Measurements from ENCODE around the gene TAF6. TPM values are rescaled to one million over a fixed set of nuclear protein-coding genes. Genes with fewer than 3 reads are reported as not detected.

The TAF6 gene
- total RNA-seq, 3 donors from 2014 or later = 31.6 to 62.5 (median 34.2) TPM

GRCh38 chr7:100126931-100127865 is 8.0 kb upstream of the TAF6 start, which contains the start of gene MBLAC1:
Gene MBLAC1 (plus strand): TSS chr7:100126967. CDS start chr7:100127396, 429 bp downstream.
- intact Hi-C loops (cut with DNase I, micrococcal nuclease) = no loop called here
- H3K36me3 ChIP-seq (ENCODE audit: low read depth) = no peaks in the 10 kb centered on the region
- peak within 1 kb of the TSS; percentile 90 for H3K4me3 ChIP-seq
- peaks cover 42% of the 10 kb centered on the region for H3K4me1 ChIP-seq (ENCODE audit: low read depth)
- TF ChIP-seq, protein P1, sequence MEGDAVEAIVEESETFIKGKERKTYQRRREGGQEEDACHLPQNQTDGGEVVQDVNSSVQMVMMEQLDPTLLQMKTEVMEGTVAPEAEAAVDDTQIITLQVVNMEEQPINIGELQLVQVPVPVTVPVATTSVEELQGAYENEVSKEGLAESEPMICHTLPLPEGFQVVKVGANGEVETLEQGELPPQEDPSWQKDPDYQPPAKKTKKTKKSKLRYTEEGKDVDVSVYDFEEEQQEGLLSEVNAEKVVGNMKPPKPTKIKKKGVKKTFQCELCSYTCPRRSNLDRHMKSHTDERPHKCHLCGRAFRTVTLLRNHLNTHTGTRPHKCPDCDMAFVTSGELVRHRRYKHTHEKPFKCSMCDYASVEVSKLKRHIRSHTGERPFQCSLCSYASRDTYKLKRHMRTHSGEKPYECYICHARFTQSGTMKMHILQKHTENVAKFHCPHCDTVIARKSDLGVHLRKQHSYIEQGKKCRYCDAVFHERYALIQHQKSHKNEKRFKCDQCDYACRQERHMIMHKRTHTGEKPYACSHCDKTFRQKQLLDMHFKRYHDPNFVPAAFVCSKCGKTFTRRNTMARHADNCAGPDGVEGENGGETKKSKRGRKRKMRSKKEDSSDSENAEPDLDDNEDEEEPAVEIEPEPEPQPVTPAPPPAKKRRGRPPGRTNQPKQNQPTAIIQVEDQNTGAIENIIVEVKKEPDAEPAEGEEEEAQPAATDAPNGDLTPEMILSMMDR (IDR thresholded peaks at IDR 0.05) = no peak
- no peaks in the 10 kb centered on the region for H3K9me3 ChIP-seq
- ATAC-seq (peak; percentile 88), DNase-seq (peak; percentile 92 to 97 (median 93))

DNA sequence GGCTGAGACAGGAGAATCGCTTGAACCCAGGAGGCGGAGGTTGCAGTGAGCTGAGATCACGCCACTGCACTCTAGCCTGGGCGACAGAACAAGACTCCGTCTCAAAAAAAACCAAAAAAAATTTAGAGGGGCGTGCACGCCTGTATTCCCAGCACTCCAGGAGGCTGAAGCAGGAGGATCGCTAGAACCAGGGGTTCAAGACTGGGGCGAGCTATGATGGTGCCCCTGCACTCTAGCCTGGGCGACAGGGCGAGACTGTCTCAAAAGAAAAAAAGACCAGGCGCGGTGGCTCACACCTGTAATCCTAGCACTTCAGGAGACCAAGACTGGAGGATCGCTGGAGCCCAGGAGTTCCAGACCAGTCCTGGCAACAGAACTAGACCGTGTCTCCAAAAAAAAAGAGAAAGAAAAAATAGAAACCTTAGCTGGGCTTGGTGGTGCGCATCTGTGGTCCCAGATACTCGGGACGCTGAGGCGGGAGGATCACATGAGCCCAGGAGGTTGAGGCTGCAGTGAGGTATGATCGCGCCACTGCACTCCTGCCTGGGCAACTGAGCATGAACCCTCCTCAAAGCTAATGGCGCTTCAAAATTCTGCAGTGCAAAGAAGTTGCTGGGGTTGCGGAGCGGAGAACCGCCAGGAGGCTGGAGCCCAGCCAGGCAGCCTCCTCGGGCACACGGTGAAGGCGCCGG is 7.2 kb upstream of the TAF6 start:
- TF ChIP-seq, protein P1 (IDR thresholded peaks at IDR 0.05) = no peak
- DNase-seq (peak in 1 of 3 donors; percentile 61), ATAC-seq (peak; percentile 35)
- Histone ChIP-seq H3K4me3 (peak overlapping the region; percentile 90), H3K36me3 (ENCODE audit: low read depth) (no peaks in the 10 kb centered on the region), H3K4me1 (ENCODE audit: low read depth) (peaks cover 41% of the 10 kb centered on the region), H3K9me3 (no peaks in the 10 kb centered on the region)
- intact Hi-C loops (cut with DNase I, micrococcal nuclease) = no loop called here

- ATAC-seq = peak; percentile 45
- no peaks in the 10 kb centered on the region for H3K9me3 ChIP-seq
- no peaks in the 10 kb centered on the region for H3K36me3 ChIP-seq (ENCODE audit: low read depth)
- peak in 2 of 3 donors; percentile 53 to 69 for DNase-seq
- no peak overlapping the region for H3K4me3 ChIP-seq
- intact Hi-C loops (cut with DNase I, micrococcal nuclease) = no loop called here
- peaks cover 41% of the 10 kb centered on the region for H3K4me1 ChIP-seq (ENCODE audit: low read depth)
- TF ChIP-seq, protein P1 (IDR thresholded peaks at IDR 0.05) = no peak
These were observed 5.4 kb upstream of the TAF6 start for GRCh38 chr7:100124301-100125230.

- H3K36me3 ChIP-seq (ENCODE audit: low read depth) = no peaks in the 10 kb centered on the region
- TF ChIP-seq, protein P1 (IDR thresholded peaks at IDR 0.05) = no peak
- no peak for DNase-seq
- intact Hi-C loops (cut with DNase I, micrococcal nuclease) = no loop called here
- H3K4me3 ChIP-seq = no peak overlapping the region
- H3K9me3 ChIP-seq = no peaks in the 10 kb centered on the region
- peaks cover 42% of the 10 kb centered on the region for H3K4me1 ChIP-seq (ENCODE audit: low read depth)
- no peak for ATAC-seq
These were observed 3.4 kb upstream of the TAF6 start for GRCh38 chr7:100122568-100122967.

DNA sequence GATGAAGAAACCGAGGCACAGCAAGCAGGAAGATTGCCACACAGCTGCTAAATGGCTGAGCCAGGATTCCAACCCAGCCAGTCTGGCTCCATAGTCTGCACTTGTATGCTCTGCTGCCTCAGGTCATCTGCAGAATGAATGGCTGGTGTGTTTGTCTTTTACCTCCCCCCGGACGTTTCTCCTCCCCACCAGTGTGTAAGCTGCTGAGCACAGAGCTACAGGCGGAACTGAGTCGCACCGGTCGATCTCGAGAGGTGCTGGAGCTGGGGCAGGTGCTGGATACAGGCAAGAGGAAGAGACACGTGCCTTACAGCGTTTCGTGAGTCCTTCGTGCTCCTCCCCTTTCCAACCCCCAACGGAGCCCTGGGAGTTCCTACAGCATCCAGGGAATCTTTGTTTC is 2.9 kb upstream of the TAF6 start:
- H3K4me3 ChIP-seq = no peak overlapping the region
- no peak for ATAC-seq
- no peaks in the 10 kb centered on the region for H3K9me3 ChIP-seq
- TF ChIP-seq, protein P1 (IDR thresholded peaks at IDR 0.05) = no peak
- H3K4me1 ChIP-seq (ENCODE audit: low read depth) = peaks cover 42% of the 10 kb centered on the region
- intact Hi-C loops (cut with DNase I, micrococcal nuclease) = no loop called here
- H3K36me3 ChIP-seq (ENCODE audit: low read depth) = no peaks in the 10 kb centered on the region
- peak in 1 of 3 donors; percentile 57 for DNase-seq

Measured in mucosa of descending colon (tissue), 3 donors.